MCF 10A (cell line): ENCODE results near the gene MEIKIN. TPM values are rescaled to one million over a fixed set of nuclear protein-coding genes. Genes with fewer than 3 reads are reported as not detected.

Source experiments
- BruUV-seq: library from RNA; stranded (reverse); fragments of 400-500 nt; replicated peaks from 2 replicates; lab custom pipeline; 2021; lab: Mats Ljungman, UMichigan
- CTCF ChIA-PET: fragments of 300-600 bp; sonication (Branson Sonifier 250); formaldehyde crosslinking; extraction: SDS; loops from one replicate; lab custom pipeline; 2021; ENCODE audit warnings: antibody characterized with exemption, inconsistent platforms; lab: Yijun Ruan, JAX
- POLR2A ChIA-PET: fragments of 300-600, 350-650 bp; sonication (Branson Sonifier 250); formaldehyde crosslinking; extraction: SDS; loops from one replicate; lab custom pipeline; 2020; ENCODE audit warnings: antibody characterized with exemption, inconsistent platforms; lab: Yijun Ruan, JAX
- DNase-seq: peaks from one replicate; pipeline ENCODE4 v3.0.0-alpha.2; 2018; ENCODE audit not compliant: unreplicated experiment
- H3K27ac Mint-ChIP-seq: one replicate; pipeline ENCODE4 v1.8.0; 2022; ENCODE audit warnings: mild to moderate bottlenecking, low read depth, mixed read lengths; ENCODE audit not compliant: unreplicated experiment
- H3K27me3 Mint-ChIP-seq: one replicate; pipeline ENCODE4 v1.8.0; 2022; ENCODE audit warnings: mixed read lengths; ENCODE audit not compliant: insufficient read depth, unreplicated experiment
- H3K36me3 Mint-ChIP-seq: one replicate; pipeline ENCODE4 v1.8.0; 2022; ENCODE audit warnings: mild to moderate bottlenecking, moderate library complexity, mixed read lengths; ENCODE audit not compliant: insufficient read depth, unreplicated experiment
- H3K4me1 Mint-ChIP-seq: one replicate; pipeline ENCODE4 v1.8.0; 2022; ENCODE audit warnings: mixed read lengths; ENCODE audit not compliant: insufficient read depth, unreplicated experiment
- H3K4me3 Mint-ChIP-seq: one replicate; pipeline ENCODE4 v1.8.0; 2022; ENCODE audit warnings: mild to moderate bottlenecking, moderate library complexity, mixed read lengths; ENCODE audit not compliant: unreplicated experiment
- H3K9me3 Mint-ChIP-seq: one replicate; pipeline ENCODE4 v1.8.0; 2022; ENCODE audit warnings: mixed read lengths; ENCODE audit not compliant: unreplicated experiment
- intact Hi-C: fragments of 100-400 bp; cut with micrococcal nuclease; formaldehyde crosslinking; loops from 2 replicates; pipeline ENCODE4 v1.14.1; 2022
- total RNA-seq: library from RNA; stranded (reverse); gene quantifications from 2 replicates; pipeline ENCODE4 v1.2.3, GENCODE V29; 2022
- TF ChIP-seq, protein P1 (sequence below): fragments of 200-600 bp; IDR thresholded peaks from one replicate; pipeline ENCODE4 v1.8.0; 2022; ENCODE audit warnings: antibody characterized with exemption, mild to moderate bottlenecking; ENCODE audit not compliant: unreplicated experiment

MEIKIN gene
- total RNA-seq, 1 experiment from 2014 or later: not detected

DNA sequence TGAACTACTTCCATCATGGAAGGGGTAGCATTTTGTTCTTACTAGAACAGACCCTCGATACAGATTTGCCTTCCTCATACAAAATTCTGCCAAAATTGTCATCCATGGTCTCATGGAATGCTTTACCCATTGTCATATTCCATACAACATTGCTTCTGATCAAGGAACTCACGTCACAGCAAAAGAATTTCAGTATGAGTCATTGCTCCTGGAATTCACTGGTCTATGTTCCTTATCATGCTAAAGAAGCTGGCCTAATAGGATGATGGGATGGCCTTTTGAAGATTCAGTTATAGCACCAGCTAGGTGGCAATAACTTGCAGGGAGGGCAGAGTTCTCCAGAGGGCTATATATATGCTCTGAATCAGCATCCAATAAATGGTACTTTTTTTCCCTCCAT lies 130.5 kb downstream of the MEIKIN start:
- ChIA-PET POLR2A (interaction anchor here (1.0 kb wide), 1 partner anchor 18 kb away, joined by 5 read pairs; the partner anchor contains the start of gene FNIP1), CTCF (interaction anchor here (0.6 to 10.0 kb wide), 3 partner anchors 192 to 826 kb away, joined by 3 to 163 read pairs (median 3); no protein-coding TSS in a partner anchor)
- Mint-ChIP-seq H3K27ac (no peak overlapping the region), H3K4me1 (peaks cover 13% of the 10 kb centered on the region), H3K36me3 (no peaks in the 10 kb centered on the region), H3K4me3 (no peak overlapping the region), H3K27me3 (no peaks in the 10 kb centered on the region), H3K9me3 (no peaks in the 10 kb centered on the region)
- intact Hi-C loops: no loop called here
- BruUV-seq: no TSS peak
- TF ChIP-seq, protein P1, sequence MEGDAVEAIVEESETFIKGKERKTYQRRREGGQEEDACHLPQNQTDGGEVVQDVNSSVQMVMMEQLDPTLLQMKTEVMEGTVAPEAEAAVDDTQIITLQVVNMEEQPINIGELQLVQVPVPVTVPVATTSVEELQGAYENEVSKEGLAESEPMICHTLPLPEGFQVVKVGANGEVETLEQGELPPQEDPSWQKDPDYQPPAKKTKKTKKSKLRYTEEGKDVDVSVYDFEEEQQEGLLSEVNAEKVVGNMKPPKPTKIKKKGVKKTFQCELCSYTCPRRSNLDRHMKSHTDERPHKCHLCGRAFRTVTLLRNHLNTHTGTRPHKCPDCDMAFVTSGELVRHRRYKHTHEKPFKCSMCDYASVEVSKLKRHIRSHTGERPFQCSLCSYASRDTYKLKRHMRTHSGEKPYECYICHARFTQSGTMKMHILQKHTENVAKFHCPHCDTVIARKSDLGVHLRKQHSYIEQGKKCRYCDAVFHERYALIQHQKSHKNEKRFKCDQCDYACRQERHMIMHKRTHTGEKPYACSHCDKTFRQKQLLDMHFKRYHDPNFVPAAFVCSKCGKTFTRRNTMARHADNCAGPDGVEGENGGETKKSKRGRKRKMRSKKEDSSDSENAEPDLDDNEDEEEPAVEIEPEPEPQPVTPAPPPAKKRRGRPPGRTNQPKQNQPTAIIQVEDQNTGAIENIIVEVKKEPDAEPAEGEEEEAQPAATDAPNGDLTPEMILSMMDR: no peak
- DNase-seq: peak; percentile 61

DNA sequence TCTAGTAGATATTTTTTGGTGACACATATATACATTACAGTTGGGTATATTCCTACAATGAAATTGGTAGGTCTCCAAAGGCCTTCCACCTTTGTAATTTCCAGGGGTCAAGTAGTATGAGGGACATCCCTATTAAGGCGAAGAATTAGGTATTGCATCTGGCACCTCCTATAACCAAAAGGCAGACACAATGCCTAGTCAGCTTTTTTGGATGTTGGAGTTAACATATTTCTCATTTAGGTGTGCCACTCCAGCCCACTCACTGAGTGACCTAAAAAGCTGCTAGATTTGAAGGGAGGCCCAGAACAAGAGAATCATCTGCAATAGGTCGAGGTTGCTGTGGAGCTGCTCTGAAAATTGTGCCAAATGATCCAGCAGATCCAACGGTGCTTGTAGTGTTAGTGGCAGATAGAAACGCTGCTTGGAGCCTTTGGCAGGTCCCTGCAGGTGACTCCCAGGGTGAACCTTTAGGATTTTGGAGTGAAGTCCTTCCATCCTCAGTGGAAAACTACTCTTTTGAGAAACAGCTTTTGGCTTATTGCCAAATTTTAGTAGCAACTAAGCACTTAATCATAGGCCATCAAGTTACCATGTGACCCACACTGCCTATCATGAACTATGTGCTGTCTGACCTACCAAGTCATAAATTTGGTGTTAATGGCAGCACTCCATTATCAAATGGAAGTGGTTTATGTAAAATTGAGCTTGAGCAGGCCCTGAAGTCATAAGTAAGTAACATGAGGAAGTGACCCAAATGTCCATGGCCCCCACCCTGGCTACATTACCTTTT lies 132.9 kb downstream of the MEIKIN start:
- TF ChIP-seq, protein P1: no peak
- no peaks in the 10 kb centered on the region for H3K36me3 Mint-ChIP-seq
- CTCF ChIA-PET: interaction anchor here (1.0 to 10.0 kb wide), 6 partner anchors 195 to 250 kb away, joined by 3 to 163 read pairs (median 5); no protein-coding TSS in a partner anchor
- intact Hi-C loops: no loop called here
- no peaks in the 10 kb centered on the region for H3K27me3 Mint-ChIP-seq
- H3K9me3 Mint-ChIP-seq: no peaks in the 10 kb centered on the region
- H3K27ac Mint-ChIP-seq: no peak overlapping the region
- POLR2A ChIA-PET: interaction anchor here (0.9 to 1.3 kb wide), 3 partner anchors 9 to 15 kb away, joined by 3 to 5 read pairs (median 4); partner anchors contain the start of gene FNIP1
- DNase-seq: no peak
- H3K4me1 Mint-ChIP-seq: peaks cover 13% of the 10 kb centered on the region
- no TSS peak for BruUV-seq
- H3K4me3 Mint-ChIP-seq: no peak overlapping the region

DNA sequence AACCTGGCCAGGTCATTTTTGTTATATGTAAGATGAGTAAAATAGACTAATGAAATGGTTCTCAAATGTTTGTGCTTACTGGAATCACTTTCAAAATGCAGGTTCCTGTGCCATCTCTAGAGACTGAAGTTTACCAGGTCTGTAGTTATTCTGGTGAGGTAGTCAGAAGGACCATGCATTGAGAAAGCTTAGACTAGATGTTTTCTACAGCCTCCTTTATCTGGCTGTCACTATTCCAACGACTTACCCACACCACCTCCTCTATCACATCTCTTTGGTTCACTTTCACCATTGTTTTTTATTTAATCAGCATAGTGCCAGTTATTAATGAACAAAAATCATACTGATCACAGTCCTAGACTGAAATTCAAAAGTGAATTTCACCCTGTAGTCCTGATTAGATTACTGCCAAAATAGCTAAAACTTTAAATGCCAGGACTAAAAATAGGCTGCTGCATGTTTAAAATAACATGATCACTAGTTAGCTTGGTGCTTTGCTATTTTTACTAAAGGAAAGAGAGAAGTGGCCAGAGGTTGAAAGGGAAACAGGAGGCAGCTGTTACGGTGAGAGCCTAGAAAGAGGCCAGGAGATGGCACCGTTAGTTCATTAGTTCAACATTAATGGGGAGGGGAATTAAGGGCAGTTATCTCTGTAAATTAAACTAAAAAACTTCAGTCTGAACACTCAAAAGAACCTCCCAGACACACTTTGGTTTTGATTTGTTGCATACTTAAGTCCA lies 134.8 kb downstream of the MEIKIN start:
- H3K27ac Mint-ChIP-seq: no peak overlapping the region
- no peaks in the 10 kb centered on the region for H3K27me3 Mint-ChIP-seq
- TF ChIP-seq, protein P1: peak; percentile 63
- CTCF ChIA-PET: interaction anchor here (0.5 to 10.0 kb wide), 24 partner anchors 9 to 686 kb away, joined by 3 to 163 read pairs (median 4); partner anchors contain the start of gene IL3
- BruUV-seq: no TSS peak
- H3K36me3 Mint-ChIP-seq: no peaks in the 10 kb centered on the region
- intact Hi-C loops: loop anchor here (1.0 kb wide), 3 partner anchors 198 to 253 kb away; no protein-coding TSS in a partner anchor
- no peaks in the 10 kb centered on the region for H3K9me3 Mint-ChIP-seq
- POLR2A ChIA-PET: interaction anchor here (0.7 to 2.6 kb wide), 4 partner anchors 13 to 248 kb away, joined by 3 to 13 read pairs (median 4); partner anchors contain the start of gene FNIP1
- no peak overlapping the region for H3K4me3 Mint-ChIP-seq
- peak; percentile 40 for DNase-seq
- H3K4me1 Mint-ChIP-seq: peaks cover 13% of the 10 kb centered on the region
